Measurements from ENCODE around the gene ERVMER34-1. TPM values are rescaled to one million over a fixed set of nuclear protein-coding genes. Genes with fewer than 3 reads are reported as not detected.

The ERVMER34-1 gene
- total RNA-seq, 1 experiment from 2014 or later, result 0.92 TPM

- POLR2A ChIA-PET (ENCODE audit: unreplicated experiment), result no interaction called here
- H3F3A ChIP-seq (ENCODE audit: insufficient read depth, low read depth), result no peaks in the 10 kb centered on the region
- TF ChIP-seq EZH2 (IDR thresholded peaks at IDR 0.05; ENCODE audit: low read depth) (no peak), CTCF (conservative IDR thresholded peaks at IDR 0.05) (no peak)
- H3K9me3 ChIP-seq (ENCODE audit: insufficient read depth, low read depth), result no peaks in the 10 kb centered on the region
- H3K4me3 ChIP-seq, result no peak overlapping the region
- CTCF ChIA-PET, result no interaction called here
- intact Hi-C loops (cut with micrococcal nuclease; ENCODE audit: unreplicated experiment), result no loop called here
- H4K20me1 ChIP-seq (ENCODE audit: insufficient read depth), result no peaks in the 10 kb centered on the region
- no peaks in the 10 kb centered on the region for H3K79me2 ChIP-seq (ENCODE audit: low read depth)
- H3K9me2 ChIP-seq (ENCODE audit: insufficient read depth), result no peaks in the 10 kb centered on the region
- no peaks in the 10 kb centered on the region for H3K36me3 ChIP-seq (ENCODE audit: low read depth)
- H3K4me1 ChIP-seq (replicated peaks; ENCODE audit: insufficient read depth), result no peaks in the 10 kb centered on the region
- no peak overlapping the region for H2AFZ ChIP-seq
- no peak for DNase-seq
- H3K27ac ChIP-seq, result no peak overlapping the region
- BruUV-seq (replicated peaks), result no TSS peak
- H3K4me2 ChIP-seq, result no peak overlapping the region
- H3K27me3 ChIP-seq (ENCODE audit: insufficient read depth, low read depth), result no peaks in the 10 kb centered on the region
These were observed 37.6 kb upstream of the ERVMER34-1 start for GRCh38 chr4:52788806-52789205.

- BruUV-seq (replicated peaks), result no TSS peak
- no peak overlapping the region for H2AFZ ChIP-seq
- no peak overlapping the region for H3K27ac ChIP-seq
- no peaks in the 10 kb centered on the region for H3K36me3 ChIP-seq (ENCODE audit: low read depth)
- no peak overlapping the region for H3K4me3 ChIP-seq
- no peak for DNase-seq
- ChIA-PET POLR2A (ENCODE audit: unreplicated experiment) (interaction anchor here (0.7 kb wide), 1 partner anchor 61 kb away, joined by 4 read pairs; no protein-coding TSS in a partner anchor), CTCF (no interaction called here)
- no peaks in the 10 kb centered on the region for H3K27me3 ChIP-seq (ENCODE audit: insufficient read depth, low read depth)
- intact Hi-C loops (cut with micrococcal nuclease; ENCODE audit: unreplicated experiment), result no loop called here
- H3K4me1 ChIP-seq (replicated peaks; ENCODE audit: insufficient read depth), result no peaks in the 10 kb centered on the region
- H3K4me2 ChIP-seq, result no peak overlapping the region
- no peaks in the 10 kb centered on the region for H4K20me1 ChIP-seq (ENCODE audit: insufficient read depth)
- H3K9me3 ChIP-seq (ENCODE audit: insufficient read depth, low read depth), result no peaks in the 10 kb centered on the region
- no peaks in the 10 kb centered on the region for H3K9me2 ChIP-seq (ENCODE audit: insufficient read depth)
- no peaks in the 10 kb centered on the region for H3K79me2 ChIP-seq (ENCODE audit: low read depth)
- H3F3A ChIP-seq (ENCODE audit: insufficient read depth, low read depth), result no peaks in the 10 kb centered on the region
- TF ChIP-seq CTCF (conservative IDR thresholded peaks at IDR 0.05) (no peak), EZH2 (IDR thresholded peaks at IDR 0.05; ENCODE audit: low read depth) (no peak)
These were observed 31.8 kb upstream of the ERVMER34-1 start for GRCh38 chr4:52783069-52783468.

- Histone ChIP-seq H3K27ac (no peak overlapping the region), H3K4me2 (no peak overlapping the region), H3K4me1 (replicated peaks; ENCODE audit: insufficient read depth) (no peaks in the 10 kb centered on the region), H3K4me3 (no peak overlapping the region), H2AFZ (no peak overlapping the region), H4K20me1 (ENCODE audit: insufficient read depth) (no peaks in the 10 kb centered on the region), H3F3A (ENCODE audit: insufficient read depth, low read depth) (no peaks in the 10 kb centered on the region), H3K79me2 (ENCODE audit: low read depth) (no peaks in the 10 kb centered on the region), H3K27me3 (ENCODE audit: insufficient read depth, low read depth) (no peaks in the 10 kb centered on the region), H3K9me3 (ENCODE audit: insufficient read depth, low read depth) (no peaks in the 10 kb centered on the region), H3K9me2 (ENCODE audit: insufficient read depth) (no peaks in the 10 kb centered on the region; the same call in 1 of the 2 replicates), H3K36me3 (ENCODE audit: low read depth) (no peaks in the 10 kb centered on the region)
- POLR2A ChIA-PET (ENCODE audit: unreplicated experiment), result no interaction called here
- no peak for TF ChIP-seq CTCF (conservative IDR thresholded peaks at IDR 0.05)
- TF ChIP-seq EZH2 (IDR thresholded peaks at IDR 0.05; ENCODE audit: low read depth), result no peak
- CTCF ChIA-PET, result no interaction called here
- DNase-seq, result no peak
- no TSS peak for BruUV-seq (replicated peaks)
- intact Hi-C loops (cut with micrococcal nuclease; ENCODE audit: unreplicated experiment), result no loop called here
These were observed 29.6 kb upstream of the ERVMER34-1 start for GRCh38 chr4:52780617-52781354.
